Lower lobe of right lung (tissue), 2 donors: ENCODE data around the gene INPP5D. TPM values are rescaled to one million over a fixed set of nuclear protein-coding genes. Genes with fewer than 3 reads are reported as not detected.
A peak's percentile ranks its signal among the peaks of the same experiment; 100 is the strongest.

ENCODE experiments used
- ATAC-seq, 2 donors: fragments of 200-7000 bp; cut with Tn5 transposase; one replicate each; pipeline ENCODE4 v1.9.1; 2020 to 2022; ENCODE audit warnings: mild to moderate bottlenecking in 2 of 2, moderate library complexity in 2 of 2
- DNase-seq: peaks from one replicate; pipeline ENCODE4 v3.0.0-alpha.2; 2020
- H3K27ac ChIP-seq: fragments of 200-600 bp; one replicate; pipeline ENCODE4 v1.8.0; 2022
- H3K27me3 ChIP-seq: fragments of 200-600 bp; one replicate; pipeline ENCODE4 v1.8.0; 2022; ENCODE audit warnings: low read depth
- H3K36me3 ChIP-seq: fragments of 200-600 bp; one replicate; pipeline ENCODE4 v1.8.0; 2022; ENCODE audit warnings: mild to moderate bottlenecking
- H3K4me1 ChIP-seq: fragments of 200-600 bp; one replicate; pipeline ENCODE4 v1.8.0; 2022
- H3K4me3 ChIP-seq: fragments of 200-600 bp; one replicate; pipeline ENCODE4 v1.8.0; 2022; ENCODE audit warnings: mild to moderate bottlenecking
- H3K9me3 ChIP-seq: fragments of 200-600 bp; one replicate; pipeline ENCODE4 v1.8.0; 2022
- intact Hi-C: fragments of 100-400 bp; cut with DNase I; formaldehyde crosslinking; loops from one replicate; pipeline ENCODE4 v1.11.0; 2022
- total RNA-seq: library from RNA; stranded (reverse); fragmentation: NEBNext Ultra II Directional; extraction: Animal tissue kit (Norgen Biotek cat#: 25700); gene quantifications from one replicate; pipeline ENCODE4 v1.2.1, GENCODE V29; 2021
- TF ChIP-seq, protein P1 (sequence below): fragments of 200-600 bp; IDR thresholded peaks from one replicate; pipeline ENCODE4 v1.8.0; 2022; ENCODE audit warnings: antibody characterized with exemption, mild to moderate bottlenecking
- donor health status: DM: no; HTN: yes; CAD: no; lungs with severe emphysema.

Gene INPP5D
- total RNA-seq, 1 donor from 2014 or later: 32.0 TPM

DNA sequence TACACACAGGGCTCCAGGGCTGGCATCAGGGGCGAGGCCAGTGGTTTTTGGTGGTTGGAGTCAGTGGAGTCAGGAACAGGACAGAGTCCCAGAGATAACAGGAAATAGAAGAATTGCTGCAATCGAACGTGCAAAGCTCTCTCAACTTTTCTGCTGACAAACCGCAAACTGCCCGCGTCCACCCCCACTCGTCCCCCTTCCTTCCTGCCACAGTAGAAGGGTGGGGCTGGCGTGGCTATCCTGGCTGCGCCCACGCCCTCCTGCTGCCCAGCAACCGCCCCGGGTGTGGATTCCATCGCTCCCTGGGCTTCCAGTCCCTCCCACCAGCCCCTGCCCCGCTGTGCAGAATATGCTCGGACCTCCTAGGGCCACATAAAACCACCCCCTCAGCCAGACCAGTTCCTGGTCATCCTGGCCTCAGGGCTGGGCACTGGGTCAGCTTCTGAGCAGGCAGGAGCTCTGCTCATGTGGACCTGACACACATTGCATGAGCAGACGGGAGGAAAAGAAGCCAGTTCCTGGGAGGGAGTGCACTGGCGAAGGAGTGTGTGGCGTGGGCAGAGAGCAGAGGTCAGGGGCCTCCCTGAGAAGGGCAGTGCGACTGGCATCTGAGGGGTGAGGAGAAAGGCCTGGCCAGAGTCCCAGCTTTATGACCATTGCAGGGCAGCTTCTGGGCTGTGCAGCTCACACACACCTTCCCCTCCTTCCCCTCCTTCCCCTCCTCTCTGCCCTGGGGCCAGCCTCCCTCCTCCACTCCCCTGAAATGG lies 105.9 kb downstream of the INPP5D start:
- Histone ChIP-seq H3K36me3 (peaks cover 47% of the 10 kb centered on the region), H3K27ac (peak overlapping the region; percentile 62), H3K4me3 (no peak overlapping the region), H3K27me3 (no peaks in the 10 kb centered on the region), H3K4me1 (peaks cover 21% of the 10 kb centered on the region), H3K9me3 (no peaks in the 10 kb centered on the region)
- ATAC-seq (peak; percentile 74 to 86), DNase-seq (peak; percentile 88)
- intact Hi-C loops: no loop called here
- TF ChIP-seq, protein P1, sequence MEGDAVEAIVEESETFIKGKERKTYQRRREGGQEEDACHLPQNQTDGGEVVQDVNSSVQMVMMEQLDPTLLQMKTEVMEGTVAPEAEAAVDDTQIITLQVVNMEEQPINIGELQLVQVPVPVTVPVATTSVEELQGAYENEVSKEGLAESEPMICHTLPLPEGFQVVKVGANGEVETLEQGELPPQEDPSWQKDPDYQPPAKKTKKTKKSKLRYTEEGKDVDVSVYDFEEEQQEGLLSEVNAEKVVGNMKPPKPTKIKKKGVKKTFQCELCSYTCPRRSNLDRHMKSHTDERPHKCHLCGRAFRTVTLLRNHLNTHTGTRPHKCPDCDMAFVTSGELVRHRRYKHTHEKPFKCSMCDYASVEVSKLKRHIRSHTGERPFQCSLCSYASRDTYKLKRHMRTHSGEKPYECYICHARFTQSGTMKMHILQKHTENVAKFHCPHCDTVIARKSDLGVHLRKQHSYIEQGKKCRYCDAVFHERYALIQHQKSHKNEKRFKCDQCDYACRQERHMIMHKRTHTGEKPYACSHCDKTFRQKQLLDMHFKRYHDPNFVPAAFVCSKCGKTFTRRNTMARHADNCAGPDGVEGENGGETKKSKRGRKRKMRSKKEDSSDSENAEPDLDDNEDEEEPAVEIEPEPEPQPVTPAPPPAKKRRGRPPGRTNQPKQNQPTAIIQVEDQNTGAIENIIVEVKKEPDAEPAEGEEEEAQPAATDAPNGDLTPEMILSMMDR: no peak

DNA sequence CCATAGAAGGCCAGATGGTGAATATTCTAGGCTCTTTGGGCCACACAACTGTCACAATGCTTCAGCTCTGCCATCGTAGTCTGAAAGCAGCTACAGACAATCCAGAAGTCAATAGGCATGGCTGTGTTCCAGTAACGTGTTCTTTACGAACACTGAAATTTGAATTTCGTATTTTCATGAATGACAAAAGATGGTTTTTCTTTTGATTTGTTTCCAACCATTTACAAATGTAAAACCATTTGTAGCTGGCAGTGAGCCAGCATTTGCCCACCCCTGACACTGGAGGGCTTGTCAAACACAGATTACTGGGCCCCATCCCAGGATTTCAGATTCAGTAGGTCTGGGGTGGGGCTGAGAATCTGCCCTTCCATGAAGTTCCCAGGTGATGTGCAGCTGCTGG lies 108.3 kb downstream of the INPP5D start:
- DNase-seq: no peak
- Histone ChIP-seq H3K9me3 (no peaks in the 10 kb centered on the region), H3K27ac (no peak overlapping the region), H3K4me1 (peaks cover 21% of the 10 kb centered on the region), H3K36me3 (peaks cover 59% of the 10 kb centered on the region), H3K27me3 (no peaks in the 10 kb centered on the region), H3K4me3 (no peak overlapping the region)
- intact Hi-C loops: no loop called here
- no peak for ATAC-seq
- TF ChIP-seq, protein P1: no peak

DNA sequence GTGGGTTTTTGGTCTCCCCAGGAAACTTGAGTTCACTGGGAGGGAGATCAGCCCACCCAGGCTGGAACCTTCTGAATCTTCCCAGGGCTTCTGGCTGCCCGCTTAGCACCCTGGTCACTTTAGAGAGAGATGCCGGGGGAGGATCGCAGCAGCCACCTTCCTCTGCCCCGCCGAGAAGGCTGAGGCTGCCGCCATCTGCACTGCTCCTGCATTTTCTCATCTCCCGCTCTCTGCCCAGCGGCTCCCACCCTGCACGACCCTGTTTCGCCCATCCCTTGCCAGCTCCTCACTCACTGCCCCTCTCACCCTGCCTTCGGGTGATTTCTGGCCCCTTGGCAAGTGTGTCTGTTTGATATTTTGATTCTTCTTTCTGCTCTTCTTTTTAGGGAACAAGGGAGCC lies 108.8 kb downstream of the INPP5D start:
- Histone ChIP-seq H3K4me1 (peaks cover 21% of the 10 kb centered on the region), H3K27me3 (no peaks in the 10 kb centered on the region), H3K36me3 (peaks cover 64% of the 10 kb centered on the region), H3K27ac (no peak overlapping the region), H3K9me3 (no peaks in the 10 kb centered on the region), H3K4me3 (no peak overlapping the region)
- intact Hi-C loops: no loop called here
- no peak for ATAC-seq
- TF ChIP-seq, protein P1: no peak
- no peak for DNase-seq

DNA sequence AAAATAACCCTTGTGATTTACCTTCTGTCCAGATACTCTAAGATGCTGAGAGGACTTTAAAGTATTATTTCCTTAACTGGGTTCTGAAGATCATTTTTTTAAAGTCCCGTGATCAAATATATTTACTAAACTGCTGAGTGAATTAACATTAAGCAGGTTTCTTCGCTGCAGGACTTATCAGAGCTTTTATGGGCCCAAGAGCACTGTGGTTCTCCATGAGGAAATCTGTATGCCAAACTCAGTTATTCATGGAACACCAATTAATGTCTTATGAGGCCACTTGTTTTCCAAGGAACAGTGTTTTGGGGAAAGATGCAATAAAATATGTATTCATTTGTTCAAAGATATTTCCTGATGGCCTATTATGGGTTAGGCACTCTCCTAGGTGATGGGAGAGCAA lies 111.2 kb downstream of the INPP5D start:
- Histone ChIP-seq H3K9me3 (no peaks in the 10 kb centered on the region), H3K36me3 (peaks cover 79% of the 10 kb centered on the region), H3K4me1 (peaks cover 4% of the 10 kb centered on the region), H3K27me3 (no peaks in the 10 kb centered on the region), H3K27ac (no peak overlapping the region), H3K4me3 (no peak overlapping the region)
- DNase-seq (no peak), ATAC-seq (no peak)
- intact Hi-C loops: no loop called here
- TF ChIP-seq, protein P1: no peak

DNA sequence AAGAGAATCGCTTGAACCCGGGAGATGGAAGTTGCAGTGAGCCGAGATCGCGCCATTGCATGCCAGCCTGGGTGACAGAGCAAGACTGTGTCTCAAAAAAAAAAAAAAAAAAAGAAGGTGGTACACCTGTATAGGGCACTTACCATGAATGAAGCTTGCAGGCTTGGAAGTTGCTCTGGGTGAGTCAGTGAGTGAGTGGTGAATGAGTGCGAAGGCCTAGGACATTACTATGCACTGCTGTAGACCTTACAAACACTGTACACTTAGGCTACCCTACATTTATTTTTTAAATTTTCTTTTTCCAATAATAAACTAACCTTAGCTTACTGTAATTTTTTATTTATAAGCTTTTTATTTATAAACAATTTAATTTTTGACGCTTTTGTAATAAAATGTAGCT lies 113.0 kb downstream of the INPP5D start:
- no peaks in the 10 kb centered on the region for H3K27me3 ChIP-seq
- no peak overlapping the region for H3K4me3 ChIP-seq
- peaks cover 81% of the 10 kb centered on the region for H3K36me3 ChIP-seq
- no peak for ATAC-seq
- intact Hi-C loops: no loop called here
- H3K4me1 ChIP-seq: no peaks in the 10 kb centered on the region
- DNase-seq: no peak
- TF ChIP-seq, protein P1: no peak
- no peaks in the 10 kb centered on the region for H3K9me3 ChIP-seq
- no peak overlapping the region for H3K27ac ChIP-seq
